Measurements from ENCODE around the gene GPATCH2. TPM values are rescaled to one million over a fixed set of nuclear protein-coding genes. Genes with fewer than 3 reads are reported as not detected.

GPATCH2 gene
- total RNA-seq, 2 experiments from 2014 or later, result 9.2 to 9.6 TPM

DNA sequence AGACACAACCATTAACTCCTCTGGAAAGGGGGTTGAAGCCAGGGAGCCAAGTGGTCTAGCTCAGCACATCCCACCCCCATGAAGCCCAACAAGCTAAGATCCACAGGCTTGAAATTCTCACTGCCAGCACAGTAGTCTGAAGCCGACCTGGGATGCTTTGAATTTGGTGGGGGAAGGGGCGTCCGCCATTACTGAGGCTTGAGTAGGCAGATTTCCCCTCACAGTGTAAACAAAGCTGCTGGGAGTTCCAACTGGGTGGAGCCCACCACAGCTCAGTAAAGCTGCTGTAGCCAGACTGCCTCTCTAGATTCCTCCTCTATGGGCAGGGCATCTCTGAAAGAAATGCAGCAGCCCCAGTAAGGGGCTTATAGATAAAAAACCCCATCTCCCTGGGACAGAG is 193.5 kb downstream of the GPATCH2 start:
- DNase-seq (no peak), ATAC-seq (ENCODE audit: poor library complexity) (no peak)
- Mint-ChIP-seq H3K4me1 (ENCODE audit: low read depth) (no peaks in the 10 kb centered on the region), H3K4me3 (no peak overlapping the region), H3K36me3 (ENCODE audit: low read depth) (peaks cover 56% of the 10 kb centered on the region), H3K27me3 (no peaks in the 10 kb centered on the region), H3K27ac (no peak overlapping the region), H3K9me3 (peaks cover 12% of the 10 kb centered on the region)
- TF ChIP-seq CTCF (IDR thresholded peaks at IDR 0.05), result no peak
- Histone ChIP-seq H3K4me1 (ENCODE audit: insufficient read depth, low read length) (no peaks in the 10 kb centered on the region), H3K4me3 (ENCODE audit: low read length) (no peak overlapping the region), H3K27ac (ENCODE audit: low read depth in 1 of 2, low read length in 2 of 2) (no peak overlapping the region), H3K36me3 (ENCODE audit: insufficient read depth, low read length) (no peaks in the 10 kb centered on the region), H3K9me3 (ENCODE audit: control insufficient read depth in 1 of 2, insufficient read depth in 1 of 2, low read length in 2 of 2) (no peaks in the 10 kb centered on the region), H3K27me3 (ENCODE audit: control insufficient read depth in 1 of 2, insufficient read depth in 2 of 2, low read length in 2 of 2) (no peaks in the 10 kb centered on the region)
- intact Hi-C loops (cut with DNase I, micrococcal nuclease), result no loop called here
- POLR2A ChIA-PET, result no interaction called here
- CTCF ChIA-PET, result no interaction called here

DNA sequence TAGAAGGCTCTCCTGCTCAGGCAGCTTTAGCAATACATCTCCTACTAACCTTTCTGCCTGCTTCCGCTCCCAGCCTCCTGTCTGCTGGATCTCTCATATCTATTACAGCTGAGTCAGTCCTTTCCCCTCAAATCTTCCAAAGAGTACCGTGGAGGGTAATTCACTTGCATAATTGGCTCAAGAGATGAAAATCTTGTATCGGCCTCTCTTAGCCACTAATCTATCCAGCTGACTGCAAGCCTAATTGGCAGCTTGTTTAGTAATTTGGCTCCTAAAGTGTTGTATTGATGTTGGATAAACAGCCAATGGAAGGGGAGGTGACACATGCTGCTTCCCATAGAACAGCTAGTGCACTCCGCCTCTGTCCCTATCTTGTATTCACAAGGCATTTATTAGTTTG is 195.7 kb downstream of the GPATCH2 start:
- H3K27ac Mint-ChIP-seq, result no peak overlapping the region
- intact Hi-C loops (cut with DNase I, micrococcal nuclease), result no loop called here
- ATAC-seq (ENCODE audit: poor library complexity), result no peak

GRCh38 chr1:217433664-217434063 is 197.2 kb downstream of the GPATCH2 start:
- no peaks in the 10 kb centered on the region for H3K9me3 ChIP-seq (ENCODE audit: control insufficient read depth in 1 of 2, insufficient read depth in 1 of 2, low read length in 2 of 2)
- Mint-ChIP-seq H3K4me1 (ENCODE audit: low read depth) (no peaks in the 10 kb centered on the region), H3K9me3 (peaks cover 4% of the 10 kb centered on the region), H3K4me3 (no peak overlapping the region), H3K27me3 (no peaks in the 10 kb centered on the region), H3K36me3 (ENCODE audit: low read depth) (peaks cover 32% of the 10 kb centered on the region), H3K27ac (no peak overlapping the region)
- intact Hi-C loops (cut with DNase I, micrococcal nuclease), result no loop called here
- ATAC-seq (ENCODE audit: poor library complexity) (no peak), DNase-seq (no peak)
- CTCF ChIA-PET, result no interaction called here
- no peak for TF ChIP-seq CTCF (IDR thresholded peaks at IDR 0.05)
- POLR2A ChIA-PET, result no interaction called here
- no peaks in the 10 kb centered on the region for H3K27me3 ChIP-seq (ENCODE audit: control insufficient read depth in 1 of 2, insufficient read depth in 2 of 2, low read length in 2 of 2)
- no peak overlapping the region for H3K27ac ChIP-seq (ENCODE audit: low read depth in 1 of 2, low read length in 2 of 2)
- H3K4me3 ChIP-seq (ENCODE audit: low read length), result no peak overlapping the region
- peaks cover 5% of the 10 kb centered on the region for H3K36me3 ChIP-seq (ENCODE audit: insufficient read depth, low read length)
- no peaks in the 10 kb centered on the region for H3K4me1 ChIP-seq (ENCODE audit: insufficient read depth, low read length)

More for the DNA sequence above, 195.7 kb downstream of the GPATCH2 start:
- no peak for DNase-seq
- H3K36me3 ChIP-seq (ENCODE audit: insufficient read depth, low read length), result peaks cover 5% of the 10 kb centered on the region
- no peak for TF ChIP-seq CTCF (IDR thresholded peaks at IDR 0.05)
- H3K4me3 Mint-ChIP-seq, result no peak overlapping the region
- ChIA-PET POLR2A (no interaction called here), CTCF (no interaction called here)
- no peaks in the 10 kb centered on the region for H3K27me3 ChIP-seq (ENCODE audit: control insufficient read depth in 1 of 2, insufficient read depth in 2 of 2, low read length in 2 of 2)
- H3K4me1 Mint-ChIP-seq (ENCODE audit: low read depth), result no peaks in the 10 kb centered on the region
- H3K9me3 Mint-ChIP-seq, result peaks cover 8% of the 10 kb centered on the region
- H3K9me3 ChIP-seq (ENCODE audit: control insufficient read depth in 1 of 2, insufficient read depth in 1 of 2, low read length in 2 of 2), result no peaks in the 10 kb centered on the region
- no peak overlapping the region for H3K4me3 ChIP-seq (ENCODE audit: low read length)
- H3K27ac ChIP-seq (ENCODE audit: low read depth in 1 of 2, low read length in 2 of 2), result no peak overlapping the region
- no peaks in the 10 kb centered on the region for H3K4me1 ChIP-seq (ENCODE audit: insufficient read depth, low read length)
- H3K36me3 Mint-ChIP-seq (ENCODE audit: low read depth), result peaks cover 47% of the 10 kb centered on the region
- H3K27me3 Mint-ChIP-seq, result no peaks in the 10 kb centered on the region
